Lung (tissue), 12 donors: ENCODE results near the gene PSRC1. TPM values are rescaled to one million over a fixed set of nuclear protein-coding genes. Genes with fewer than 3 reads are reported as not detected.
A peak's percentile ranks its signal among the peaks of the same experiment; 100 is the strongest.

Experiments used
- ATAC-seq: fragments of 200-7000 bp; cut with Tn5 transposase; one replicate; pipeline ENCODE4 v1.9.1; 2020; ENCODE audit warnings: moderate number of reproducible peaks; ENCODE audit not compliant: insufficient read depth, low FRiP score
- DNase-seq, 3 donors: peaks; one replicate each; pipeline ENCODE4 v3.0.0-alpha.2; 2013 to 2017
- H3K27ac ChIP-seq, 2 donors: one replicate each; pipeline ENCODE4 v1.5.1; 2013; ENCODE audit warnings: mild to moderate bottlenecking in 2 of 2, moderate library complexity in 2 of 2, control low read depth in 1 of 2, inconsistent platforms in 1 of 2, low read depth in 1 of 2, low read length in 1 of 2
- H3K27me3 ChIP-seq, 3 donors: one replicate each; pipeline ENCODE4 v1.5.1; 2013; ENCODE audit warnings: low read length in 2 of 3; ENCODE audit not compliant: control insufficient read depth in 3 of 3, insufficient read depth in 3 of 3
- H3K36me3 ChIP-seq, 4 donors: one replicate each; pipeline ENCODE4 v1.5.1; 2013; ENCODE audit warnings: low read length in 4 of 4, mild to moderate bottlenecking in 1 of 4, moderate library complexity in 1 of 4; ENCODE audit not compliant: control insufficient read depth in 4 of 4, insufficient read depth in 4 of 4
- H3K4me1 ChIP-seq, 5 donors: one replicate each; pipeline ENCODE4 v1.5.1; 2013; ENCODE audit warnings: low read length in 5 of 5, mild to moderate bottlenecking in 2 of 5, moderate library complexity in 1 of 5; ENCODE audit not compliant: control insufficient read depth in 5 of 5, insufficient read depth in 5 of 5
- H3K4me3 ChIP-seq: one replicate; pipeline ENCODE4 v1.5.1; 2013; ENCODE audit warnings: mild to moderate bottlenecking, control low read depth, moderate library complexity
- H3K9ac ChIP-seq, 2 donors: one replicate each; pipeline ENCODE4 v1.5.1; 2013; ENCODE audit warnings: low read length in 2 of 2, control low read depth in 1 of 2; ENCODE audit not compliant: insufficient read depth in 1 of 2
- H3K9me3 ChIP-seq, 4 donors: one replicate each; pipeline ENCODE4 v1.5.1; 2013; ENCODE audit warnings: low read length in 3 of 4, mild to moderate bottlenecking in 1 of 4, moderate library complexity in 1 of 4; ENCODE audit not compliant: control insufficient read depth in 4 of 4, insufficient read depth in 3 of 4
- CTCF ChIP-seq: IDR thresholded peaks from 2 replicates; pipeline ENCODE4 v1.5.1; 2012; ENCODE audit warnings: mild to moderate bottlenecking; ENCODE audit errors: control extremely low read depth, extremely low read depth
- WGBS, 2 donors: extraction: QIAGEN DNeasy Blood & Tissue Kit; methylation state at CpG; one replicate each; pipeline ENCODE4 v1.1.7; 2013; 5-methylcytosine and 5-hydroxymethylcytosine counted together
- polyA plus RNA-seq, 2 donors: library from polyadenylated mRNA; stranded (reverse); fragments of 200-250 nt; gene quantifications; one replicate each; pipeline ENCODE4 v1.2.1, GENCODE V29; 2013
- total RNA-seq, 2 donors: library from RNA; depleted of rRNA in 1 of 2; stranded (reverse); fragments of >200 nt in 1 of 2; gene quantifications; one replicate each; pipeline ENCODE4 v1.2.1, GENCODE V29; 2014 to 2021
- donor health status: control.
- donor health status: control.
- donor health status: Bipolar disorder and iron deficiency.
- donor health status: healthy.
- donor health status: DM: yes; HTN: yes; CAD: no.

The PSRC1 gene
- total and polyA plus RNA-seq, 4 donors: 2.7 to 4.9 (median 4.8) TPM

- ATAC-seq (no peak), DNase-seq (peak in 1 of 3 donors; percentile 20)
- H3K27me3 ChIP-seq: no peaks in the 10 kb centered on the region
- no peak overlapping the region for H3K9ac ChIP-seq
- H3K27ac ChIP-seq: peak overlapping the region in 1 of 2 donors; percentile 34
- H3K36me3 ChIP-seq: peaks cover 0 to 4% (median 0%) of the 10 kb centered on the region in 4 donors
- no peak for TF ChIP-seq CTCF
- no peaks in the 10 kb centered on the region for H3K9me3 ChIP-seq
- no peak overlapping the region for H3K4me3 ChIP-seq
- peaks cover 0 to 43% (median 2%) of the 10 kb centered on the region in 5 donors for H3K4me1 ChIP-seq
- 90 to 91% methylated on average over 13 of the region's 13 CpGs for WGBS, 2 donors
These were observed 10.7 kb downstream of the PSRC1 start for GRCh38 chr1:109272021-109272799.

GRCh38 chr1:109271458-109271857, 11.5 kb downstream of the PSRC1 start:
- Histone ChIP-seq H3K4me3 (no peak overlapping the region), H3K9me3 (no peaks in the 10 kb centered on the region), H3K9ac (no peak overlapping the region), H3K36me3 (peaks cover 0 to 4% (median 0%) of the 10 kb centered on the region in 4 donors), H3K27me3 (no peaks in the 10 kb centered on the region), H3K27ac (no peak overlapping the region), H3K4me1 (peaks cover 0 to 40% (median 2%) of the 10 kb centered on the region in 5 donors)
- 90 to 98% methylated on average over 6 of the region's 6 CpGs for WGBS, 2 donors
- no peak for TF ChIP-seq CTCF
- DNase-seq (no peak), ATAC-seq (no peak)

GRCh38 chr1:109270623-109271317, 12.2 kb downstream of the PSRC1 start:
- DNase-seq: no peak
- Histone ChIP-seq H3K9ac (no peak overlapping the region), H3K27ac (no peak overlapping the region), H3K36me3 (peaks cover 0 to 4% (median 0%) of the 10 kb centered on the region in 4 donors), H3K27me3 (no peaks in the 10 kb centered on the region), H3K4me1 (peaks cover 0 to 38% (median under 1%) of the 10 kb centered on the region in 5 donors), H3K4me3 (no peak overlapping the region), H3K9me3 (no peaks in the 10 kb centered on the region)
- no peak for TF ChIP-seq CTCF
- no peak for ATAC-seq
- WGBS, 2 donors: 90 to 93% methylated on average over 19 to 20 of the region's 20 CpGs
